Measurements from ENCODE around the gene ODAD3. TPM values are rescaled to one million over a fixed set of nuclear protein-coding genes. Genes with fewer than 3 reads are reported as not detected.

The ODAD3 gene
- total RNA-seq, 1 experiment from 2014 or later, result 0.52 TPM

GRCh38 chr19:11479090-11479897 is 44.4 kb upstream of the ODAD3 start (continued):
- TF ChIP-seq REST (IDR thresholded peaks at IDR 0.05; ENCODE audit: low read depth), result no peak; the same call in 1 of the 2 replicates

DNA sequence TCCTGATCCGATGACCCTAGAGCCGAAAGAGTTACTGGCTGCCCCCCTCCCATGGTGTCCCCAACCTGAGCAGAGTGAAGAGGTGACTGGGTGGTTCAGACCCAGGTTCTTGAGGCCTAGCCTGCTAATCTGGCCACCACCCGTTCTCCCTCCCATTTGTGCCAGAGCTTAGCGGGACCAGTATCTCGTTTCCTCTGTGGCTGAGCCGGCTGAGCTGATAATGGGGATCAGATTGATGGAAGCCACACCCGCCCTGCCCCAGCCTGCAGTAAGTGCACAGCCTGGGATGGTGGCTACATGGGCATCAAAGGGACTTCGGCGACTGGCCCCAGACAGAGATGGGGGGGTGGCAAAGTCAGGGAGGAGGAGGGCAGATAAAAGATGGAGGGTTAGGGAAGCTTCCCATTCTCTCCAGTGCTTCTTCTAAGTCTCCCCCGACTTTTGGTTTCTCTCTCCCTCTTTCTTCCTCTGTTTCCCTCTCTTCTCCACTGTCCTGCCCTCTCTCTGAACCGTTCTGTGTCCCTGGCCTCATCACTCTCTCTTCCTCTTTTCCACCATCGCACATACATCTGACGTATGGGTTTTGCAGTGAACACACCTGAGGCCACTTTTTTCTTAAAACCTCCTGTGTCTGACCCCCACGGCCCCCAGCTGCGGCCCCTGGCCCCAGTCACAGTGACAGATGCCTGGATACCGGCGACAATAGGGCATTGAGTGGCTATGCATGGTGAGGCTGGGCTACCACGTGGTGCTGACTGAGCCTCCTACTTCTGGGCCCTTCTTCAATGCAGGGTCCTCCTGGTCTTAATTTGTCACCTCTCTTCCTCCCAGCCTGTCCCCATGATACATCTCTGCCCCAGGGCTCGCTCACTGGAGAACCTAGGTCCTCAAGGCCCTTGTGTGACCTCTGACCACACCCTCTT is 43.5 kb upstream of the ODAD3 start:
- RAD21 ChIA-PET (ENCODE audit: low non-redundant PET in 1 of 2, low total read pairs in 2 of 2, uncharacterized antibody in 2 of 2, unreplicated experiment in 2 of 2), result no interaction called here
- no peak overlapping the region for H3K27ac ChIP-seq (ENCODE audit: low read depth, low read length)
- no peaks in the 10 kb centered on the region for H3K79me2 ChIP-seq (ENCODE audit: insufficient read depth, low read length)
- no peaks in the 10 kb centered on the region for H3K27me3 ChIP-seq (ENCODE audit: insufficient read depth, low read length)
- no peaks in the 10 kb centered on the region for H3K36me3 ChIP-seq (ENCODE audit: control insufficient read depth in 1 of 2, insufficient read depth in 2 of 2, low read length in 2 of 2)
- peaks cover 0 to 12% of the 10 kb centered on the region in 2 experiments; a peak in 2 of 4 replicates for H3K4me1 ChIP-seq (ENCODE audit: control insufficient read depth in 1 of 2, insufficient read depth in 2 of 2, low read length in 2 of 2)
- no peak overlapping the region for H2AFZ ChIP-seq (ENCODE audit: low read depth, low read length, poor library complexity, severe bottlenecking)
- H3K9me2 ChIP-seq (ENCODE audit: insufficient read depth), result no peaks in the 10 kb centered on the region
- POLR2A ChIA-PET, result no interaction called here
- ATAC-seq, result no peak
- CTCF ChIA-PET, result no interaction called here
- no peak overlapping the region for H3K4me2 ChIP-seq (ENCODE audit: low read length)
- no peaks in the 10 kb centered on the region for H4K20me1 ChIP-seq (ENCODE audit: insufficient read depth)
- DNase-seq (ENCODE audit: low read depth, low spot score), result no peak
- no peaks in the 10 kb centered on the region for H3K9me3 ChIP-seq (ENCODE audit: control insufficient read depth in 1 of 2, insufficient read depth in 1 of 2, low read depth in 1 of 2, low read length in 2 of 2)
- H3K9ac ChIP-seq (ENCODE audit: low read length), result no peak overlapping the region
- no peak overlapping the region for H3K4me3 ChIP-seq (replicated peaks in 1 of 2; ENCODE audit: low read depth in 1 of 2, low read length in 2 of 2)
- no TSS peak for BruUV-seq (replicated peaks)
- intact Hi-C loops (cut with micrococcal nuclease), result no loop called here
- TF ChIP-seq JUND (IDR thresholded peaks at IDR 0.05) (no peak), SIN3A (IDR thresholded peaks at IDR 0.05; ENCODE audit: low read depth) (no peak), TCF7L2 (IDR thresholded peaks at IDR 0.05; ENCODE audit: borderline replicate concordance, extremely low read depth, insufficient read depth, insufficient read length) (no peak), EGR1 (IDR thresholded peaks at IDR 0.05; ENCODE audit: low read depth) (no peak), ZNF274 (IDR thresholded peaks at IDR 0.05; ENCODE audit: low read depth, low read length) (no peak), SP1 (IDR thresholded peaks at IDR 0.05; ENCODE audit: low read depth) (no peak), FOSL1 (IDR thresholded peaks at IDR 0.05; ENCODE audit: low read depth) (no peak), SRF (IDR thresholded peaks at IDR 0.05; ENCODE audit: low read depth) (no peak), CEBPB (IDR thresholded peaks at IDR 0.05; ENCODE audit: low read depth) (no peak), ELF1 (IDR thresholded peaks at IDR 0.05; ENCODE audit: borderline replicate concordance, low read depth) (no peak), ZFX (IDR thresholded peaks at IDR 0.05) (no peak)
- TF ChIP-seq, protein P1, sequence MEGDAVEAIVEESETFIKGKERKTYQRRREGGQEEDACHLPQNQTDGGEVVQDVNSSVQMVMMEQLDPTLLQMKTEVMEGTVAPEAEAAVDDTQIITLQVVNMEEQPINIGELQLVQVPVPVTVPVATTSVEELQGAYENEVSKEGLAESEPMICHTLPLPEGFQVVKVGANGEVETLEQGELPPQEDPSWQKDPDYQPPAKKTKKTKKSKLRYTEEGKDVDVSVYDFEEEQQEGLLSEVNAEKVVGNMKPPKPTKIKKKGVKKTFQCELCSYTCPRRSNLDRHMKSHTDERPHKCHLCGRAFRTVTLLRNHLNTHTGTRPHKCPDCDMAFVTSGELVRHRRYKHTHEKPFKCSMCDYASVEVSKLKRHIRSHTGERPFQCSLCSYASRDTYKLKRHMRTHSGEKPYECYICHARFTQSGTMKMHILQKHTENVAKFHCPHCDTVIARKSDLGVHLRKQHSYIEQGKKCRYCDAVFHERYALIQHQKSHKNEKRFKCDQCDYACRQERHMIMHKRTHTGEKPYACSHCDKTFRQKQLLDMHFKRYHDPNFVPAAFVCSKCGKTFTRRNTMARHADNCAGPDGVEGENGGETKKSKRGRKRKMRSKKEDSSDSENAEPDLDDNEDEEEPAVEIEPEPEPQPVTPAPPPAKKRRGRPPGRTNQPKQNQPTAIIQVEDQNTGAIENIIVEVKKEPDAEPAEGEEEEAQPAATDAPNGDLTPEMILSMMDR (IDR thresholded peaks at IDR 0.05 in 2 of 3, conservative IDR thresholded peaks at IDR 0.05 in 1 of 3; ENCODE audit: borderline replicate concordance in 1 of 3, insufficient read depth in 1 of 3, low read depth in 2 of 3, low read length in 2 of 3), result no peak
- TF ChIP-seq, protein P2, sequence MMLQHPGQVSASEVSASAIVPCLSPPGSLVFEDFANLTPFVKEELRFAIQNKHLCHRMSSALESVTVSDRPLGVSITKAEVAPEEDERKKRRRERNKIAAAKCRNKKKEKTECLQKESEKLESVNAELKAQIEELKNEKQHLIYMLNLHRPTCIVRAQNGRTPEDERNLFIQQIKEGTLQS (IDR thresholded peaks at IDR 0.05), result no peak
